Smooth muscle cell (in vitro differentiated cells): Measurements from ENCODE around the gene RGS12. TPM values are rescaled to one million over a fixed set of nuclear protein-coding genes. Genes with fewer than 3 reads are reported as not detected.

ENCODE experiments used
- DNase-seq: peaks from one replicate; lab custom pipeline; 2025; ENCODE audit not compliant: unreplicated experiment; lab: John Stamatoyannopoulos, UW
- H2AFZ ChIP-seq: fragments of 200-600 bp; sonication (generic); 2 replicates; pipeline ENCODE4 v1.6.0; 2016; ENCODE audit warnings: antibody characterized with exemption, low read depth, mild to moderate bottlenecking
- H3F3A ChIP-seq: fragments of 200-600 bp; sonication (generic); 2 replicates; pipeline ENCODE4 v1.6.0; 2017; ENCODE audit warnings: antibody characterized with exemption, low read depth
- H3K27ac ChIP-seq: fragments of 200-600 bp; sonication (generic); 2 replicates; pipeline ENCODE4 v1.5.1; 2016; ENCODE audit warnings: low read depth, mild to moderate bottlenecking
- H3K27me3 ChIP-seq: fragments of 200-600 bp; sonication (generic); 2 replicates; pipeline ENCODE4 v1.6.1; 2016; ENCODE audit warnings: low read depth, mild to moderate bottlenecking
- H3K36me3 ChIP-seq: fragments of 200-600 bp; sonication (generic); 2 replicates; pipeline ENCODE4 v1.5.1; 2016; ENCODE audit warnings: low read depth
- H3K4me1 ChIP-seq: fragments of 200-600 bp; sonication (generic); 2 replicates; pipeline ENCODE4 v1.5.1; 2016; ENCODE audit warnings: low read depth
- H3K4me2 ChIP-seq: fragments of 200-600 bp; sonication (generic); 2 replicates; pipeline ENCODE4 v1.6.0; 2016; ENCODE audit warnings: mild to moderate bottlenecking
- H3K4me3 ChIP-seq: fragments of 200-600 bp; sonication (generic); 2 replicates; pipeline ENCODE4 v1.5.1; 2016; ENCODE audit warnings: mild to moderate bottlenecking
- H3K79me2 ChIP-seq: fragments of 200-600 bp; sonication (generic); 2 replicates; pipeline ENCODE4 v1.6.0; 2016; ENCODE audit warnings: low read depth, mild to moderate bottlenecking
- H3K9ac ChIP-seq: fragments of 200-600 bp; sonication (generic); 2 replicates; pipeline ENCODE4 v1.6.0; 2016; ENCODE audit warnings: low read depth
- H3K9me3 ChIP-seq: fragments of 200-600 bp; sonication (generic); replicated peaks from 2 replicates; pipeline ENCODE4 v1.5.1; 2016; ENCODE audit warnings: low read depth
- H4K20me1 ChIP-seq: fragments of 200-600 bp; sonication (generic); 2 replicates; pipeline ENCODE4 v1.6.0; 2016; ENCODE audit warnings: low read depth
- CTCF ChIP-seq: fragments of 200-600 bp; sonication (generic); IDR thresholded peaks from 2 replicates; pipeline ENCODE4 v1.5.1; 2017; ENCODE audit warnings: borderline replicate concordance, mild to moderate bottlenecking, antibody characterized with exemption; ENCODE audit not compliant: insufficient read depth, poor library complexity, severe bottlenecking
- WGBS: methylation state at CpG from one replicate; pipeline ENCODE4 v1.1.7; 2016; ENCODE audit warnings: low lambda C conversion rate; 5-methylcytosine and 5-hydroxymethylcytosine counted together
- polyA plus RNA-seq: library from polyadenylated mRNA; unstranded; fragments of >200 nt; fragmentation: Nextera tagmentation; extraction: Ambion mirVana; gene quantifications from 2 replicates; pipeline ENCODE4 v1.2.1, GENCODE V29; 2016
- total RNA-seq: library from RNA; depleted of rRNA; stranded (reverse); fragments of >200 nt; gene quantifications from 2 replicates; pipeline ENCODE4 v1.2.3, GENCODE V29; 2014

Gene RGS12
- total and polyA plus RNA-seq, 2 experiments from 2014 or later: 20.5 to 28.5 TPM

DNA sequence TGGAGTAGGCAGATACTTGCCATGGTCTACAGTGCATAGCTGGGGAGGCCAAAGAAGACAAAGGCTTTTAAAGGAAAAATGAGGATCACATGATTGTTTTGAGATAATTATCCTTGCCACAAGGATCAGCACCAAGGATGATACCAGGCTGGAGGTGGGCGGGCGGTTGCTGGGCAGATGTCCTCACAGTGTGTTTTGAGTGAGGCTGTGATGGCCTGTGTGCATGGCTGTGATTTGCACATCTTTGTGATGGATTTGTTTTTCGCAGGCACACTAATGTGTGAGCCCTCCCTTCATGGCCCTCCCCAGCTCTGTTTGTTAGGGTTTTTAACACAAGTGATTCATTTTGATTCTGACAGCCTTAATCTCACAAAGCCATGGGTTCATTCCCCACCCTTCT is 46.8 kb downstream of the RGS12 start:
- H3K4me1 ChIP-seq: no peaks in the 10 kb centered on the region
- 89% methylated on average over 3 of the region's 3 CpGs for WGBS
- no peak overlapping the region for H3K4me2 ChIP-seq
- H3K27ac ChIP-seq: no peak overlapping the region
- no peaks in the 10 kb centered on the region for H3F3A ChIP-seq
- no peak for TF ChIP-seq CTCF
- no peaks in the 10 kb centered on the region for H3K27me3 ChIP-seq
- peaks cover 94% of the 10 kb centered on the region for H4K20me1 ChIP-seq
- H3K36me3 ChIP-seq: no peaks in the 10 kb centered on the region
- no peak overlapping the region for H3K4me3 ChIP-seq
- H3K9ac ChIP-seq: no peak overlapping the region
- peaks cover 4% of the 10 kb centered on the region for H3K79me2 ChIP-seq
- DNase-seq: no peak
- no peak overlapping the region for H2AFZ ChIP-seq
- no peaks in the 10 kb centered on the region for H3K9me3 ChIP-seq

- no peak for DNase-seq
- Histone ChIP-seq H3K4me1 (no peaks in the 10 kb centered on the region), H3K9me3 (no peaks in the 10 kb centered on the region), H3F3A (no peaks in the 10 kb centered on the region), H2AFZ (no peak overlapping the region), H3K4me2 (no peak overlapping the region), H3K4me3 (no peak overlapping the region), H3K27ac (no peak overlapping the region), H4K20me1 (peaks cover 94% of the 10 kb centered on the region), H3K27me3 (no peaks in the 10 kb centered on the region), H3K36me3 (no peaks in the 10 kb centered on the region), H3K9ac (no peak overlapping the region), H3K79me2 (peaks cover 3% of the 10 kb centered on the region)
- 97% methylated on average over 28 of the region's 28 CpGs for WGBS
- TF ChIP-seq CTCF: no peak
Observed at GRCh38 chr4:3340038-3340699, 47.3 kb downstream of the RGS12 start.

DNA sequence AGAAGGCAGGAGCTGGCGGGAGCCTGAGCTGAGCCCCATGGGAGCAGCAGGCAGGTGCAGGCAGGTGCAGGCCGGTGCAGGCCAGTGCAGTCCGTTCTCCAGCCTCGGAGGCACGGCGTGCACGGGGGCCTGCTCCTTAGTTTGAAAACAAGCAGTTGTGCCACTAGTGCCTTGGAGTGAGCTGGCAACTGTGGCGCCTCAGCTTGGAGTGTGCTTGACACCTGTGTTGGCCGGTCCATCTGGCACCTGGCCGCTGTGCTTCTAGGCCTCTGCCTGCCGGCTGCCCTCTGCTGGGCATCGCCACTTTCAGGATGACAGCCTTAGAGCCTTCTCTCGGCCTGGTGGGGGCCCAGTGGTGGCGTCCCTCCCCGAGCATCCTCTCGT is 47.9 kb downstream of the RGS12 start:
- H3K4me3 ChIP-seq: no peak overlapping the region
- no peak for DNase-seq
- WGBS: 93% methylated on average over 16 of the region's 16 CpGs
- no peaks in the 10 kb centered on the region for H3F3A ChIP-seq
- H3K79me2 ChIP-seq: peaks cover 3% of the 10 kb centered on the region
- H2AFZ ChIP-seq: no peak overlapping the region
- no peak overlapping the region for H3K9ac ChIP-seq
- no peaks in the 10 kb centered on the region for H3K27me3 ChIP-seq
- H4K20me1 ChIP-seq: peaks cover 93% of the 10 kb centered on the region
- TF ChIP-seq CTCF: no peak
- no peaks in the 10 kb centered on the region for H3K9me3 ChIP-seq
- no peak overlapping the region for H3K4me2 ChIP-seq
- H3K4me1 ChIP-seq: no peaks in the 10 kb centered on the region
- H3K36me3 ChIP-seq: no peaks in the 10 kb centered on the region
- H3K27ac ChIP-seq: no peak overlapping the region

GRCh38 chr4:3341760-3342159 is 48.9 kb downstream of the RGS12 start:
- Histone ChIP-seq H3K27me3 (no peaks in the 10 kb centered on the region), H3K79me2 (peaks cover 3% of the 10 kb centered on the region), H3K4me2 (no peak overlapping the region), H3K9me3 (no peaks in the 10 kb centered on the region), H3F3A (no peaks in the 10 kb centered on the region), H3K9ac (no peak overlapping the region), H3K4me3 (no peak overlapping the region), H3K36me3 (no peaks in the 10 kb centered on the region), H3K27ac (no peak overlapping the region), H4K20me1 (peaks cover 93% of the 10 kb centered on the region), H3K4me1 (no peaks in the 10 kb centered on the region), H2AFZ (no peak overlapping the region)
- 60% methylated on average over 4 of the region's 7 CpGs for WGBS
- no peak for TF ChIP-seq CTCF
- no peak for DNase-seq
